ENCODE measurements around the gene GAN.

GAN gene

GRCh38 chr16:81424771-81425170 lies 110.0 kb downstream of the GAN start:
- Histone ChIP-seq H3K4me1 (ENCODE audit: control insufficient read depth in 1 of 2, insufficient read depth in 1 of 2, low read depth in 1 of 2, low read length in 1 of 2) (peaks cover 17 to 19% of the 10 kb centered on the region in 2 experiments), H3K27ac (peak overlapping the region; percentile 57), H3K9me3 (no peaks in the 10 kb centered on the region), H3K27me3 (no peaks in the 10 kb centered on the region), H3K4me3 (ENCODE audit: low read depth in 1 of 2, low read length in 1 of 2) (no peak overlapping the region), H3K36me3 (no peaks in the 10 kb centered on the region)
- no peak for TF ChIP-seq CTCF (IDR thresholded peaks at IDR 0.05)

GRCh38 chr16:81427219-81427618 lies 112.5 kb downstream of the GAN start:
- Histone ChIP-seq H3K4me3 (ENCODE audit: low read depth in 1 of 2, low read length in 1 of 2) (no peak overlapping the region), H3K27me3 (no peaks in the 10 kb centered on the region), H3K36me3 (no peaks in the 10 kb centered on the region), H3K27ac (no peak overlapping the region), H3K4me1 (ENCODE audit: control insufficient read depth in 1 of 2, insufficient read depth in 1 of 2, low read depth in 1 of 2, low read length in 1 of 2) (peaks cover 19 to 22% of the 10 kb centered on the region in 2 experiments), H3K9me3 (no peaks in the 10 kb centered on the region)
- TF ChIP-seq CTCF (IDR thresholded peaks at IDR 0.05), result no peak

GRCh38 chr16:81429045-81429521 lies 114.3 kb downstream of the GAN start:
- TF ChIP-seq CTCF (IDR thresholded peaks at IDR 0.05), result peak; percentile 13
- no peaks in the 10 kb centered on the region for H3K27me3 ChIP-seq

GRCh38 chr16:81431554-81432353 lies 117.0 kb downstream of the GAN start:
- H3K9me3 ChIP-seq, result no peaks in the 10 kb centered on the region
- peaks cover 8 to 10% of the 10 kb centered on the region in 2 experiments for H3K4me1 ChIP-seq (ENCODE audit: control insufficient read depth in 1 of 2, insufficient read depth in 1 of 2, low read depth in 1 of 2, low read length in 1 of 2)
- TF ChIP-seq CTCF (IDR thresholded peaks at IDR 0.05), result no peak
- H3K4me3 ChIP-seq (ENCODE audit: low read depth in 1 of 2, low read length in 1 of 2), result no peak overlapping the region
- peaks cover 2% of the 10 kb centered on the region for H3K27me3 ChIP-seq
- no peak overlapping the region for H3K27ac ChIP-seq
- no peaks in the 10 kb centered on the region for H3K36me3 ChIP-seq

More at GRCh38 chr16:81429045-81429521, 114.3 kb downstream of the GAN start:
- Histone ChIP-seq H3K27ac (no peak overlapping the region), H3K4me1 (ENCODE audit: control insufficient read depth in 1 of 2, insufficient read depth in 1 of 2, low read depth in 1 of 2, low read length in 1 of 2) (peaks cover 23 to 26% of the 10 kb centered on the region in 2 experiments), H3K4me3 (ENCODE audit: low read depth in 1 of 2, low read length in 1 of 2) (no peak overlapping the region), H3K36me3 (no peaks in the 10 kb centered on the region), H3K9me3 (no peaks in the 10 kb centered on the region)

GRCh38 chr16:81432937-81433557 lies 118.3 kb downstream of the GAN start:
- no peaks in the 10 kb centered on the region for H3K36me3 ChIP-seq
- peaks cover 15% of the 10 kb centered on the region for H3K27me3 ChIP-seq
- no peak overlapping the region for H3K27ac ChIP-seq
- no peak for TF ChIP-seq CTCF (IDR thresholded peaks at IDR 0.05)
- peaks cover 8 to 10% of the 10 kb centered on the region in 2 experiments for H3K4me1 ChIP-seq (ENCODE audit: control insufficient read depth in 1 of 2, insufficient read depth in 1 of 2, low read depth in 1 of 2, low read length in 1 of 2)
- no peaks in the 10 kb centered on the region for H3K9me3 ChIP-seq
- H3K4me3 ChIP-seq (ENCODE audit: low read depth in 1 of 2, low read length in 1 of 2), result no peak overlapping the region

Measured in neutrophil (primary cell).